22Rv1 (cell line): ENCODE data around the gene ZNF212.

Experiments
- ZFX ChIP-seq: fragments of 450-650 bp; IDR thresholded peaks from 2 replicates; pipeline ENCODE4 v1.6.1; 2017; ENCODE audit warnings: antibody characterized with exemption, borderline replicate concordance
- TF ChIP-seq, protein P1 (sequence below): fragments of 450-650 bp; IDR thresholded peaks from 2 replicates; pipeline ENCODE4 v1.5.1; 2017; ENCODE audit warnings: mild to moderate bottlenecking

GRCh38 chr7:149281508-149282330 lies 42.3 kb downstream of the ZNF212 start:
- TF ChIP-seq, protein P1, sequence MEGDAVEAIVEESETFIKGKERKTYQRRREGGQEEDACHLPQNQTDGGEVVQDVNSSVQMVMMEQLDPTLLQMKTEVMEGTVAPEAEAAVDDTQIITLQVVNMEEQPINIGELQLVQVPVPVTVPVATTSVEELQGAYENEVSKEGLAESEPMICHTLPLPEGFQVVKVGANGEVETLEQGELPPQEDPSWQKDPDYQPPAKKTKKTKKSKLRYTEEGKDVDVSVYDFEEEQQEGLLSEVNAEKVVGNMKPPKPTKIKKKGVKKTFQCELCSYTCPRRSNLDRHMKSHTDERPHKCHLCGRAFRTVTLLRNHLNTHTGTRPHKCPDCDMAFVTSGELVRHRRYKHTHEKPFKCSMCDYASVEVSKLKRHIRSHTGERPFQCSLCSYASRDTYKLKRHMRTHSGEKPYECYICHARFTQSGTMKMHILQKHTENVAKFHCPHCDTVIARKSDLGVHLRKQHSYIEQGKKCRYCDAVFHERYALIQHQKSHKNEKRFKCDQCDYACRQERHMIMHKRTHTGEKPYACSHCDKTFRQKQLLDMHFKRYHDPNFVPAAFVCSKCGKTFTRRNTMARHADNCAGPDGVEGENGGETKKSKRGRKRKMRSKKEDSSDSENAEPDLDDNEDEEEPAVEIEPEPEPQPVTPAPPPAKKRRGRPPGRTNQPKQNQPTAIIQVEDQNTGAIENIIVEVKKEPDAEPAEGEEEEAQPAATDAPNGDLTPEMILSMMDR: no peak
- no peak for TF ChIP-seq ZFX
